ENCODE results near the gene RTRAF. TPM values are rescaled to one million over a fixed set of nuclear protein-coding genes. Genes with fewer than 3 reads are reported as not detected.

RTRAF gene
- total RNA-seq, 3 donors from 2014 or later: 252 to 270 (median 270) TPM

DNA sequence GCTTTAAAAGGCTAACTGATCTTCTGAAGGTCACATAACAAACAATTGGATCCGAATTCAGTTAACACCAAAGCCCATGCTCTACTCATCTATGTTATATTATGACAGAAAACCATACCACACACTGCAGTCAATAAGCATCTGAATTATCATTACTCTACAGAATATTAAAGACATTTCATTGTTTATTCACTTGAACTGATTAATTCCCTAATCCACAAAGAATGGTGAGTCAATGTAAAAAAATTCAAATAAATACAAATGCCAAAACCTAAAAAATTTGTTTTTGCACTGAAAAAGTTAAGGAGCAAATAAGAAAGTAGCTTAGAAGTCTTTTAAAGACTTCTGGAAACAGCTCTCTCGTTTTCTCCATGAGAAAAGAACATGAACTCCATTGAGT, 65.8 kb downstream of the RTRAF start:
- H3K36me3 Mint-ChIP-seq (ENCODE audit: insufficient read depth): no peaks in the 10 kb centered on the region

DNA sequence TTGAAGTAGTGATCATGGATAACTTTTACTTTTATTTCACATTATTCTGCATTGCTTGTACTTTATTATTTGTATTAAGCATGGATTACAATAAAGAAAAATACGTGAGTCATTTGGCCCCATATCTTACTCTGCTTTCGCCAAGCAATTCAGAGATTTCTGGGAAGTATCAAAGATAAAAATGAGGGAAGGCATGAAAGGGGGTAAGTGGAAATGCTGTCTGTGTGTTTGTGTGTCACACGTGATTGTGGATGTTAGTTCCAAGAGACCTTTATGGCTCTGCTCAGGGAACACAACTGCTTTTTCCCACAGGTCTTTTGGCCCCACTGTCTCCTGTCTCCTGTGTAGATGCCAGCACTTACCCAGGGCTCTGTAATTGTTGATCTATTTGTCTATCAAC, 69.0 kb downstream of the RTRAF start:
- H3K4me1 Mint-ChIP-seq (ENCODE audit: low read depth): no peaks in the 10 kb centered on the region
- no peaks in the 10 kb centered on the region for H3K9me3 Mint-ChIP-seq
- H3K27me3 Mint-ChIP-seq (ENCODE audit: low read depth): peaks cover 8% of the 10 kb centered on the region
- no peaks in the 10 kb centered on the region for H3K36me3 Mint-ChIP-seq (ENCODE audit: insufficient read depth)
- ATAC-seq: no peak
- H3K4me3 Mint-ChIP-seq: no peak overlapping the region
- DNase-seq: no peak

More for the DNA sequence above, 65.8 kb downstream of the RTRAF start:
- ATAC-seq: no peak
- no peaks in the 10 kb centered on the region for H3K9me3 Mint-ChIP-seq
- no peaks in the 10 kb centered on the region for H3K4me1 Mint-ChIP-seq (ENCODE audit: low read depth)
- DNase-seq: no peak
- no peak overlapping the region for H3K4me3 Mint-ChIP-seq
- peaks cover 8% of the 10 kb centered on the region for H3K27me3 Mint-ChIP-seq (ENCODE audit: low read depth)

DNA sequence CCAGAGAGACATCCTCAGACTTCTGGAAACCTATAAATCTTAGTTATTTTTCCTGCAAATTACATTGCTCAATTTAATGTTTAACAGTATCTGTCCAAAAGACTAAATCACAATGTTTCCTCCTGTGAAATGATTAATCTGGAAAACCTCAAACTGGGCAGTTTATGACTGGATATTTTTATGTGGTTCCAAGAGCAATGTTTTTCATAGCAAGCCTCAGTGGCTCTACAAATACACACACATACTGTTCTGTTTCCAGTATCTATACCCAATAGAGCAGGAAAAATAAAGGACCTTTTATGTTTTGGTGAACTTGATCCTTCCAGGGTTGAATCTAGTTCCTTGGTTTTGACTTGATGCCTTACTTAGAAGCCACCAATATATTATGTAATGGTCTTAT, 70.3 kb downstream of the RTRAF start:
- DNase-seq: no peak

DNA sequence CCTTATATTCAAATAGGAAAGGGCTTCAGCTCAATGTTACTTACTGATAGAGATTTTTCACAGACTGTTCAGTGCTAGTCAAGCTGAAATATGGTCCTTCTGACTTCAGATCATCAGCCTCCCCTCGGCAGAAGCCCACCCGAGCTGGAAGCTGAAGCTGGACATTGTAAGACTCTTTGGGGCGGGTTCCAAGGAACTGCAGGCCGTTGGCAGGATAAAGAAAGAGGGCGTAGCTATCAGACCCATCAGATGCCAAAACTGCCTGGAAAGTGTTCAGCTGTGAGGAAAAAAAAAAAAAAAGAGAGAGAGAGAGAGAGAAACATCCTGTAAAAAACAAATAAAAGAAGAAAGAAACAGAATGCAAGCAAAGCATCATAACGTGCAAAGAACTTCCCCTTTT, 70.7 kb downstream of the RTRAF start:
- H3K4me1 Mint-ChIP-seq (ENCODE audit: low read depth): no peaks in the 10 kb centered on the region
- H3K27me3 Mint-ChIP-seq (ENCODE audit: low read depth): peaks cover 8% of the 10 kb centered on the region
- no peak for ATAC-seq
- no peaks in the 10 kb centered on the region for H3K36me3 Mint-ChIP-seq (ENCODE audit: insufficient read depth)
- no peak overlapping the region for H3K4me3 Mint-ChIP-seq
- no peaks in the 10 kb centered on the region for H3K9me3 Mint-ChIP-seq
- no peak for DNase-seq

More for the DNA sequence above, 70.3 kb downstream of the RTRAF start:
- ATAC-seq: no peak
- Mint-ChIP-seq H3K36me3 (ENCODE audit: insufficient read depth) (no peaks in the 10 kb centered on the region), H3K27me3 (ENCODE audit: low read depth) (peaks cover 8% of the 10 kb centered on the region), H3K4me3 (no peak overlapping the region), H3K4me1 (ENCODE audit: low read depth) (no peaks in the 10 kb centered on the region), H3K9me3 (no peaks in the 10 kb centered on the region)

Other genes with a start within 250 kb of the RTRAF start
- gene GNG2, start 128.9 kb upstream of the RTRAF start, total RNA-seq: 10 to 100 TPM; 28.4 to 47.3 (median 42.9) TPM
- gene NID2, start 79.5 kb downstream of the RTRAF start, total RNA-seq: under 1 TPM; 0.14 to 0.29 (median 0.20) TPM